DND-41 (cell line): ENCODE data around the gene CCDC92.

Experiments
- EZH2 ChIP-seq: IDR thresholded peaks from 3 replicates; pipeline ENCODE4 v1.6.1; 2012; ENCODE audit warnings: borderline replicate concordance, low read depth, mild to moderate bottlenecking, moderate library complexity, low read length, inconsistent platforms; ENCODE audit not compliant: severe bottlenecking
- TF ChIP-seq, protein P1 (sequence below): IDR thresholded peaks from 2 replicates; pipeline ENCODE4 v1.5.1; 2012; ENCODE audit warnings: borderline replicate concordance, low read length, moderate library complexity, mild to moderate bottlenecking; ENCODE audit not compliant: poor library complexity, severe bottlenecking; ENCODE audit errors: extremely low read depth

DNA sequence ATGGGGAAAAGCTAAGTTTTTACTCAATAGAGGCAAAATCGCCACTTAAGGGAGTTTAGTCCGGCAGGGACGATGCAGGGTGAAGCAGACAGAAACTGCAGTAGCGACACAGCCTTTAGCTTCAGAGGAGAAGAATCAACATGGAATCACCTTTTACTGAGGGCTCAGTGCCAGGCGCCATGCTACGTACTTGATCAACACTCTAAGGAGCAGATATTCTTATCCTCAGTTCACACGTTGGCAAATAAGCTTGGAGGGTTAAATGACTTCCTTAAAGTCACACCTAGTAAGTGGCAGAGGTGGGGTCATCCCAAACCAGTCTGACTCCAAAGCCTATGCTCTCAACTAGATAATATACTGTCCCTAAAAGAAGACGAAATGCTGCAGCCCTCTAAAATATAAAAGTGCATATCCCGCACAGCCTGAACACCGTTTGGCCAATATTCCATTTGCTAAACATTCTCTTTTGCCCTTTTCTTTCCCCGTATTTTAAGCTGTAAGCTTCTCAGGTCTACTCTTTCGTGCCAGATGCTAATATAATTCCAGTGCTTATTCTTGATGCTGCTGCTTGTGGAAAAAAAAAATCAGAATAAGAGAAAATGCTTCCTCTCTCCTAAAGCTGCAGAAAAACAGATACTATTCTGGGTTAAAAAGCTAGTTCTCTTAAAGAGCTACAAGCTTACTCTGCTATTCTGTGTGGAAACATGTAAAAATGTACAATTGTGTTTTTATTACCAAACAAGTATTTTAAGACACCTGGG lies 10.9 kb downstream of the CCDC92 start:
- TF ChIP-seq, protein P1, sequence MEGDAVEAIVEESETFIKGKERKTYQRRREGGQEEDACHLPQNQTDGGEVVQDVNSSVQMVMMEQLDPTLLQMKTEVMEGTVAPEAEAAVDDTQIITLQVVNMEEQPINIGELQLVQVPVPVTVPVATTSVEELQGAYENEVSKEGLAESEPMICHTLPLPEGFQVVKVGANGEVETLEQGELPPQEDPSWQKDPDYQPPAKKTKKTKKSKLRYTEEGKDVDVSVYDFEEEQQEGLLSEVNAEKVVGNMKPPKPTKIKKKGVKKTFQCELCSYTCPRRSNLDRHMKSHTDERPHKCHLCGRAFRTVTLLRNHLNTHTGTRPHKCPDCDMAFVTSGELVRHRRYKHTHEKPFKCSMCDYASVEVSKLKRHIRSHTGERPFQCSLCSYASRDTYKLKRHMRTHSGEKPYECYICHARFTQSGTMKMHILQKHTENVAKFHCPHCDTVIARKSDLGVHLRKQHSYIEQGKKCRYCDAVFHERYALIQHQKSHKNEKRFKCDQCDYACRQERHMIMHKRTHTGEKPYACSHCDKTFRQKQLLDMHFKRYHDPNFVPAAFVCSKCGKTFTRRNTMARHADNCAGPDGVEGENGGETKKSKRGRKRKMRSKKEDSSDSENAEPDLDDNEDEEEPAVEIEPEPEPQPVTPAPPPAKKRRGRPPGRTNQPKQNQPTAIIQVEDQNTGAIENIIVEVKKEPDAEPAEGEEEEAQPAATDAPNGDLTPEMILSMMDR, result no peak
- TF ChIP-seq EZH2, result no peak
